MCF 10A (cell line): ENCODE results near the gene SLC26A9. TPM values are rescaled to one million over a fixed set of nuclear protein-coding genes. Genes with fewer than 3 reads are reported as not detected.

ENCODE experiments used
- BruUV-seq: library from RNA; stranded (reverse); fragments of 400-500 nt; replicated peaks from 2 replicates; lab custom pipeline; 2021; lab: Mats Ljungman, UMichigan
- CTCF ChIA-PET: fragments of 300-600 bp; sonication (Branson Sonifier 250); formaldehyde crosslinking; extraction: SDS; loops from one replicate; lab custom pipeline; 2021; ENCODE audit warnings: antibody characterized with exemption, inconsistent platforms; lab: Yijun Ruan, JAX
- POLR2A ChIA-PET: fragments of 300-600, 350-650 bp; sonication (Branson Sonifier 250); formaldehyde crosslinking; extraction: SDS; loops from one replicate; lab custom pipeline; 2020; ENCODE audit warnings: antibody characterized with exemption, inconsistent platforms; lab: Yijun Ruan, JAX
- DNase-seq: peaks from one replicate; pipeline ENCODE4 v3.0.0-alpha.2; 2018; ENCODE audit not compliant: unreplicated experiment
- H3K27ac Mint-ChIP-seq: one replicate; pipeline ENCODE4 v1.8.0; 2022; ENCODE audit warnings: mild to moderate bottlenecking, low read depth, mixed read lengths; ENCODE audit not compliant: unreplicated experiment
- H3K27me3 Mint-ChIP-seq: one replicate; pipeline ENCODE4 v1.8.0; 2022; ENCODE audit warnings: mixed read lengths; ENCODE audit not compliant: insufficient read depth, unreplicated experiment
- H3K36me3 Mint-ChIP-seq: one replicate; pipeline ENCODE4 v1.8.0; 2022; ENCODE audit warnings: mild to moderate bottlenecking, moderate library complexity, mixed read lengths; ENCODE audit not compliant: insufficient read depth, unreplicated experiment
- H3K4me1 Mint-ChIP-seq: one replicate; pipeline ENCODE4 v1.8.0; 2022; ENCODE audit warnings: mixed read lengths; ENCODE audit not compliant: insufficient read depth, unreplicated experiment
- H3K4me3 Mint-ChIP-seq: one replicate; pipeline ENCODE4 v1.8.0; 2022; ENCODE audit warnings: mild to moderate bottlenecking, moderate library complexity, mixed read lengths; ENCODE audit not compliant: unreplicated experiment
- H3K9me3 Mint-ChIP-seq: one replicate; pipeline ENCODE4 v1.8.0; 2022; ENCODE audit warnings: mixed read lengths; ENCODE audit not compliant: unreplicated experiment
- CTCF ChIP-seq: fragments of 200-600 bp; IDR thresholded peaks from one replicate; pipeline ENCODE4 v1.8.0; 2022; ENCODE audit warnings: antibody characterized with exemption, mild to moderate bottlenecking; ENCODE audit not compliant: unreplicated experiment
- intact Hi-C: fragments of 100-400 bp; cut with micrococcal nuclease; formaldehyde crosslinking; loops from 2 replicates; pipeline ENCODE4 v1.14.1; 2022
- total RNA-seq: library from RNA; stranded (reverse); gene quantifications from 2 replicates; pipeline ENCODE4 v1.2.3, GENCODE V29; 2022

SLC26A9 gene
- total RNA-seq, 1 experiment from 2014 or later = not detected

GRCh38 chr1:205936846-205937586, 6.2 kb downstream of the SLC26A9 start:
- intact Hi-C loops = loop anchor here (1.0 kb wide), 1 partner anchor 9 kb away; no protein-coding TSS in a partner anchor
- Mint-ChIP-seq H3K4me1 (peaks cover 49% of the 10 kb centered on the region), H3K36me3 (no peaks in the 10 kb centered on the region), H3K9me3 (no peaks in the 10 kb centered on the region), H3K4me3 (peak overlapping the region; percentile 2), H3K27ac (peak overlapping the region; percentile 33), H3K27me3 (peaks cover 60% of the 10 kb centered on the region)
- TF ChIP-seq CTCF = no peak
- DNase-seq = peak; percentile 72
- CTCF ChIA-PET = interaction anchor here (0.6 to 5.4 kb wide), 3 partner anchors 40 to 558 kb away, joined by 3 to 38 read pairs (median 5); no protein-coding TSS in a partner anchor
- POLR2A ChIA-PET = interaction anchor here (1.1 to 1.3 kb wide), 2 partner anchors 14 to 18 kb away, joined by 4 to 11 read pairs; no protein-coding TSS in a partner anchor
- no TSS peak for BruUV-seq

- Mint-ChIP-seq H3K4me1 (peaks cover 49% of the 10 kb centered on the region), H3K4me3 (peak overlapping the region; percentile 2), H3K27ac (peak overlapping the region; percentile 33), H3K36me3 (no peaks in the 10 kb centered on the region), H3K27me3 (peaks cover 56% of the 10 kb centered on the region), H3K9me3 (no peaks in the 10 kb centered on the region)
- CTCF ChIA-PET = interaction anchor here (0.6 to 5.4 kb wide), 3 partner anchors 41 to 559 kb away, joined by 3 to 38 read pairs (median 5); no protein-coding TSS in a partner anchor
- POLR2A ChIA-PET = interaction anchor here (1.1 to 1.3 kb wide), 2 partner anchors 14 to 18 kb away, joined by 4 to 11 read pairs; no protein-coding TSS in a partner anchor
- no TSS peak for BruUV-seq
- intact Hi-C loops = no loop called here
- TF ChIP-seq CTCF = no peak
- peak; percentile 95 for DNase-seq
Measured at GRCh38 chr1:205936311-205936710, 6.9 kb downstream of the SLC26A9 start.

GRCh38 chr1:205935869-205936268, 7.4 kb downstream of the SLC26A9 start:
- BruUV-seq = no TSS peak
- H3K4me3 Mint-ChIP-seq = no peak overlapping the region

More at GRCh38 chr1:205935869-205936268, 7.4 kb downstream of the SLC26A9 start:
- H3K36me3 Mint-ChIP-seq = no peaks in the 10 kb centered on the region
- peaks cover 56% of the 10 kb centered on the region for H3K27me3 Mint-ChIP-seq
- peak; percentile 92 for DNase-seq
- POLR2A ChIA-PET = interaction anchor here (1.1 to 1.3 kb wide), 2 partner anchors 15 to 17 kb away, joined by 4 to 11 read pairs; no protein-coding TSS in a partner anchor
- H3K9me3 Mint-ChIP-seq = no peaks in the 10 kb centered on the region
- H3K4me1 Mint-ChIP-seq = peaks cover 49% of the 10 kb centered on the region
- CTCF ChIA-PET = interaction anchor here (5.4 kb wide), 1 partner anchor 41 kb away, joined by 38 read pairs; no protein-coding TSS in a partner anchor
- intact Hi-C loops = no loop called here
- peak overlapping the region; percentile 33 for H3K27ac Mint-ChIP-seq
- no peak for TF ChIP-seq CTCF
